HPDE6-E6E7 (cell line): ENCODE results near the gene PRMT3.
"Not testable (repeated sequence)": the region's sequence is repeated elsewhere in the genome, so short reads cannot be mapped to it uniquely, and the experiment has no call there.

ENCODE experiments used
- DNase-seq: peaks from one replicate; pipeline ENCODE4 v3.0.0; 2011; ENCODE audit warnings: missing footprints; ENCODE audit errors: extremely low spot score

PRMT3 gene

GRCh38 chr11:20512869-20513268 lies 125.4 kb downstream of the PRMT3 start:
- DNase-seq = no peak

- no peak for DNase-seq
These were observed 130.9 kb downstream of the PRMT3 start for GRCh38 chr11:20518323-20518834.

GRCh38 chr11:20522536-20522935 lies 135.0 kb downstream of the PRMT3 start:
- no peak for DNase-seq

GRCh38 chr11:20529757-20530156 lies 142.2 kb downstream of the PRMT3 start:
- DNase-seq = no peak

GRCh38 chr11:20530942-20531703 lies 143.6 kb downstream of the PRMT3 start:
- DNase-seq = no peak

GRCh38 chr11:20535271-20535881 lies 147.9 kb downstream of the PRMT3 start:
- DNase-seq = no peak

GRCh38 chr11:20536365-20536764 lies 148.8 kb downstream of the PRMT3 start:
- no peak for DNase-seq

- DNase-seq = no peak
These were observed 149.3 kb downstream of the PRMT3 start for GRCh38 chr11:20536784-20537183.

- no peak for DNase-seq
These were observed 154.0 kb downstream of the PRMT3 start for GRCh38 chr11:20541503-20541902.

GRCh38 chr11:20544603-20545237 lies 157.2 kb downstream of the PRMT3 start:
- DNase-seq = no peak

GRCh38 chr11:20547411-20547810 lies 159.9 kb downstream of the PRMT3 start:
- DNase-seq = no peak

- no peak for DNase-seq
These were observed 163.6 kb downstream of the PRMT3 start for GRCh38 chr11:20551096-20551495.

GRCh38 chr11:20555783-20556182 lies 168.3 kb downstream of the PRMT3 start:
- no peak for DNase-seq

- DNase-seq = not testable (repeated sequence)
These were observed 168.9 kb downstream of the PRMT3 start for GRCh38 chr11:20556396-20556795.

- no peak for DNase-seq
These were observed 171.2 kb downstream of the PRMT3 start for GRCh38 chr11:20558741-20559140.
